HepG2 (cell line): ENCODE measurements around the gene NEK6. TPM values are rescaled to one million over a fixed set of nuclear protein-coding genes. Genes with fewer than 3 reads are reported as not detected.

ENCODE experiments used
- ATAC-seq: fragments of 200-7000 bp; cut with Tn5 transposase; 3 replicates; pipeline ENCODE4 v1.9.1; 2020; ENCODE audit warnings: mild to moderate bottlenecking, moderate library complexity
- BruUV-seq: library from RNA; stranded (reverse); fragments of 400-500 nt; replicated peaks from 2 replicates; lab custom pipeline; 2021; lab: Mats Ljungman, UMichigan
- CTCF ChIA-PET: fragments of 300-600 bp; formaldehyde crosslinking; extraction: SDS; loops from one replicate; lab custom pipeline; 2021; ENCODE audit warnings: low total read pairs, inconsistent platforms, low intra/inter-chr PET ratio; lab: Yijun Ruan, JAX
- POLR2A ChIA-PET: fragments of 350-600 bp; sonication (Branson Sonifier 250); formaldehyde crosslinking; loops from one replicate; lab custom pipeline; 2020; ENCODE audit warnings: antibody characterized with exemption, inconsistent platforms; lab: Yijun Ruan, JAX
- DNase-seq: peaks from one replicate; pipeline ENCODE4 v3.0.0-alpha.2; 2015; ENCODE audit warnings: low spot score
- FAIRE-seq: peaks from 3 replicates; lab custom pipeline; 2011; peaks lifted over from hg19 to GRCh38; lab: Jason Lieb, UNC
- H2AFZ ChIP-seq: one replicate; pipeline ENCODE4 v1.6.1; 2011; ENCODE audit warnings: low read length, inconsistent platforms
- H3K27ac ChIP-seq: fragments of 300-600 bp; 3 replicates; pipeline ENCODE4 v1.8.0; 2011; ENCODE audit warnings: mixed run types, mild to moderate bottlenecking, mixed read lengths, low read length, inconsistent platforms; ENCODE audit not compliant: insufficient read depth; ENCODE audit errors: extremely low read length
- H3K27me3 ChIP-seq, 2 experiments: fragments of 200-600 bp in 1 of 2; 2 replicates in 1 of 2; 3 replicates in 1 of 2; pipeline versions ENCODE4 v1.6.0 to v1.8.0; 2011; ENCODE audit warnings: low read length in 2 of 2, mild to moderate bottlenecking in 2 of 2, moderate library complexity in 2 of 2, inconsistent platforms in 1 of 2; ENCODE audit not compliant: insufficient read depth in 2 of 2, control insufficient read depth in 1 of 2
- H3K36me3 ChIP-seq, 2 experiments: fragments of 200-600 bp in 1 of 2; replicated peaks in 1 of 2; 2 replicates in 1 of 2; 3 replicates in 1 of 2; pipeline versions ENCODE4 v1.5.1 to v1.8.0; 2011; ENCODE audit warnings: low read length in 2 of 2, inconsistent platforms in 1 of 2; ENCODE audit not compliant: insufficient read depth in 2 of 2, control insufficient read depth in 1 of 2
- H3K4me1 ChIP-seq: 2 replicates; pipeline ENCODE4 v1.5.1; 2012; ENCODE audit warnings: low read length, inconsistent platforms; ENCODE audit not compliant: insufficient read depth
- H3K4me2 ChIP-seq: 2 replicates; pipeline ENCODE4 v1.6.0; 2011; ENCODE audit warnings: low read depth, low read length, inconsistent platforms
- H3K4me3 ChIP-seq, 3 experiments: fragments of 200-600 bp in 1 of 3; sonication (generic), shearing (Covaris generic) in 1 of 3; replicated peaks in 1 of 3; 2 replicates each; pipeline ENCODE4 v1.5.1; 2011 to 2016; ENCODE audit warnings: low read length in 3 of 3, inconsistent platforms in 2 of 3, low read depth in 2 of 3, mild to moderate bottlenecking in 2 of 3, control low read depth in 1 of 3, mixed read lengths in 1 of 3; ENCODE audit not compliant: insufficient read depth in 1 of 3
- H3K79me2 ChIP-seq: one replicate; pipeline ENCODE4 v1.6.1; 2011; ENCODE audit warnings: low read length, inconsistent platforms; ENCODE audit not compliant: insufficient read depth
- H3K9ac ChIP-seq: 2 replicates; pipeline ENCODE4 v1.6.0; 2011; ENCODE audit warnings: mild to moderate bottlenecking, low read depth, low read length, inconsistent platforms; ENCODE audit not compliant: insufficient read depth
- H3K9me3 ChIP-seq: 2 replicates; pipeline ENCODE4 v1.5.1; 2012; ENCODE audit warnings: mild to moderate bottlenecking, low read length
- H4K20me1 ChIP-seq: 2 replicates; pipeline ENCODE4 v1.6.0; 2011; ENCODE audit warnings: inconsistent platforms, mild to moderate bottlenecking, low read length, moderate library complexity; ENCODE audit not compliant: insufficient read depth
- ATF7 ChIP-seq, 2 experiments: fragments of 450-650 bp in 1 of 2; sonication (generic) in 1 of 2; formaldehyde crosslinking in 1 of 2; IDR thresholded peaks; 2 replicates each; pipeline versions ENCODE4 v1.4.0 to v1.6.1; 2016 to 2020; ENCODE audit warnings: antibody characterized with exemption in 1 of 2, mild to moderate bottlenecking in 1 of 2, missing genetic modification reagents in 1 of 2
- CENPX ChIP-seq: sonication (generic); formaldehyde crosslinking; IDR thresholded peaks from 2 replicates; pipeline ENCODE4 v1.9.0; 2021; ENCODE audit warnings: mild to moderate bottlenecking, missing genetic modification reagents, moderate library complexity
- CSRNP2 ChIP-seq: sonication (generic); formaldehyde crosslinking; conservative IDR thresholded peaks from 2 replicates; pipeline ENCODE4 v1.8.0; 2022; ENCODE audit warnings: low read depth, missing genetic modification reagents
- FOXO4 ChIP-seq: sonication (generic); formaldehyde crosslinking; conservative IDR thresholded peaks from 2 replicates; pipeline ENCODE4 v1.8.1; 2023; ENCODE audit warnings: missing genetic modification reagents
- GZF1 ChIP-seq: sonication (generic); formaldehyde crosslinking; IDR thresholded peaks from 2 replicates; pipeline ENCODE4 v1.5.1; 2020; ENCODE audit warnings: mild to moderate bottlenecking, missing genetic modification reagents
- MTA3 ChIP-seq: sonication (generic); formaldehyde crosslinking; IDR thresholded peaks from 2 replicates; pipeline ENCODE4 v1.4.0; 2020; ENCODE audit warnings: missing genetic modification reagents
- NPAS2 ChIP-seq: sonication (generic); formaldehyde crosslinking; IDR thresholded peaks from 2 replicates; pipeline ENCODE4 v1.8.0; 2022; ENCODE audit warnings: mild to moderate bottlenecking, missing genetic modification reagents, borderline replicate concordance
- RBAK ChIP-seq: sonication (generic); formaldehyde crosslinking; IDR thresholded peaks from 2 replicates; pipeline ENCODE4 v1.5.1; 2020; ENCODE audit warnings: mild to moderate bottlenecking, missing genetic modification reagents
- REL ChIP-seq: sonication (generic); formaldehyde crosslinking; conservative IDR thresholded peaks from 2 replicates; pipeline ENCODE4 v1.8.0; 2022; ENCODE audit warnings: mild to moderate bottlenecking, missing genetic modification reagents, moderate library complexity
- RNF2 ChIP-seq: fragments of 450-650 bp; conservative IDR thresholded peaks from 2 replicates; pipeline ENCODE4 v1.6.1; 2016; ENCODE audit warnings: low read depth
- SAFB2 ChIP-seq: sonication (generic); formaldehyde crosslinking; IDR thresholded peaks from 2 replicates; pipeline ENCODE4 v1.5.1; 2020; ENCODE audit warnings: missing genetic modification reagents, low read depth, mild to moderate bottlenecking, borderline replicate concordance
- SALL2 ChIP-seq: sonication (generic); formaldehyde crosslinking; IDR thresholded peaks from 2 replicates; pipeline ENCODE4 v1.8.1; 2023; ENCODE audit warnings: mild to moderate bottlenecking, missing genetic modification reagents, inconsistent platforms
- SIX4 ChIP-seq: sonication (generic); formaldehyde crosslinking; IDR thresholded peaks from 2 replicates; pipeline ENCODE4 v1.4.0; 2020; ENCODE audit warnings: missing genetic modification reagents
- ZNF549 ChIP-seq: sonication (generic); formaldehyde crosslinking; IDR thresholded peaks from 2 replicates; pipeline ENCODE4 v1.5.0; 2020; ENCODE audit warnings: missing genetic modification reagents
- ZNF768 ChIP-seq: sonication (generic); formaldehyde crosslinking; IDR thresholded peaks from 2 replicates; pipeline ENCODE4 v1.4.0; 2020; ENCODE audit warnings: missing genetic modification reagents
- WGBS: methylation state at CpG from one replicate; pipeline ENCODE4 v1.1.6; 2017; ENCODE audit warnings: low lambda C conversion rate; 5-methylcytosine and 5-hydroxymethylcytosine counted together
- in situ Hi-C: cut with HindIII; loops from 2 replicates; pipeline ENCODE4 v1.10.0; 2017; ENCODE audit warnings: low pct_unique_long_range_greater_than_20kb; ENCODE audit not compliant: extremely low pct_ligation_motif_present
- intact Hi-C: fragments of 100-400 bp; cut with micrococcal nuclease; formaldehyde crosslinking; loops from one replicate; pipeline ENCODE4 v1.10.0; 2022; ENCODE audit not compliant: unreplicated experiment
- polyA plus RNA-seq, 8 experiments: library from polyadenylated mRNA; depleted of rRNA in 3 of 8; stranded (reverse) in 7 of 8; unstranded in 1 of 8; fragments of >200 nt; fragmentation: Illumina TruSeq in 4 of 8; extraction: Trizol in 4 of 8; gene quantifications; 2 replicates each; pipeline versions ENCODE4 v1.2.1 to v1.2.3, GENCODE V29; 2011 to 2016; ENCODE audit warnings: low read depth in 4 of 8, missing spikeins in 1 of 8, mixed read lengths in 1 of 8; ENCODE audit not compliant: insufficient read depth in 1 of 8
- total RNA-seq, 5 experiments: library from RNA; depleted of rRNA; stranded (reverse); fragments of >200 nt; fragmentation: Illumina TruSeq; extraction: Trizol; gene quantifications; 2 replicates each; pipeline ENCODE4 v1.2.3, GENCODE V29; 2016; ENCODE audit warnings: low read depth in 1 of 5
- TF ChIP-seq, protein P1 (sequence below): sonication (generic); formaldehyde crosslinking; IDR thresholded peaks from 2 replicates; pipeline ENCODE4 v1.8.0; 2022; ENCODE audit warnings: mild to moderate bottlenecking, missing genetic modification reagents, borderline replicate concordance

Gene NEK6
- total and polyA plus RNA-seq, 2 of the 13 experiments (the other 11 are each of a cell fraction or from before 2014, with no cell fraction given): 30.4 to 119 TPM

GRCh38 chr9:124366476-124367220 lies 108.9 kb downstream of the NEK6 start:
- in situ Hi-C loops: no loop called here
- Histone ChIP-seq H3K9me3 (no peaks in the 10 kb centered on the region), H3K79me2 (peaks cover 73% of the 10 kb centered on the region), H3K4me2 (no peak overlapping the region), H2AFZ (no peak overlapping the region), H3K4me1 (peaks cover 23% of the 10 kb centered on the region), H3K27ac (no peak overlapping the region), H3K36me3 (peaks cover 7 to 8% of the 10 kb centered on the region in 2 experiments; a peak in 3 of 5 replicates), H3K27me3 (no peaks in the 10 kb centered on the region), H4K20me1 (peaks cover 9% of the 10 kb centered on the region; the same call in 1 of the 2 replicates), H3K9ac (no peak overlapping the region), H3K4me3 (no peak overlapping the region)
- no peak; the same call in 2 of the 3 replicates for ATAC-seq
- intact Hi-C loops: no loop called here
- 96% methylated on average over 10 of the region's 10 CpGs for WGBS
- BruUV-seq: no TSS peak
- no peak for TF ChIP-seq FOXO4 (CRISPR knock-in tag)
- no peak for TF ChIP-seq REL
- TF ChIP-seq NPAS2 (CRISPR knock-in tag): no peak
- TF ChIP-seq SIX4: no peak
- TF ChIP-seq CSRNP2 (CRISPR knock-in tag): no peak
- TF ChIP-seq ZNF768 (CRISPR knock-in tag): no peak
- TF ChIP-seq SAFB2 (CRISPR knock-in tag): no peak
- TF ChIP-seq ATF7 (IDR thresholded peaks at IDR 0.05): no peak
- no peak for TF ChIP-seq ATF7 (CRISPR knock-in tag; IDR thresholded peaks at IDR 0.05)
- no peak for TF ChIP-seq SALL2 (CRISPR knock-in tag)
- no peak for TF ChIP-seq RBAK (CRISPR knock-in tag)
- TF ChIP-seq ZNF549 (CRISPR knock-in tag): no peak
- TF ChIP-seq CENPX (CRISPR knock-in tag): no peak
- no peak for TF ChIP-seq GZF1 (CRISPR knock-in tag)
- TF ChIP-seq, protein P1, sequence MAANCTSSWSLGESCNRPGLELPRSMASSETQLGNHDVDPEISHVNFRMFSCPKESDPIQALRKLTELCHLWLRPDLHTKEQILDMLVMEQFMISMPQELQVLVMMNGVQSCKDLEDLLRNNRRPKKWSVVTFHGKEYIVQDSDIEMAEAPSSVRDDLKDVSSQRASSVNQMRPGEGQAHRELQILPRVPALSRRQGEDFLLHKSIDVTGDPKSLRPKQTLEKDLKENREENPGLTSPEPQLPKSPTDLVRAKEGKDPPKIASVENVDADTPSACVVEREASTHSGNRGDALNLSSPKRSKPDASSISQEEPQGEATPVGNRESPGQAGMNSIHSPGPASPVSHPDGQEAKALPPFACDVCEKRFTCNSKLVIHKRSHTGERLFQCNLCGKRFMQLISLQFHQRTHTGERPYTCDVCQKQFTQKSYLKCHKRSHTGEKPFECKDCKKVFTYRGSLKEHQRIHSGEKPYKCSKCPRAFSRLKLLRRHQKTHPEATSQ: no peak
- TF ChIP-seq RNF2: no peak
- TF ChIP-seq MTA3: no peak
- FAIRE-seq: no peak
- no peak for DNase-seq
- ChIA-PET CTCF (no interaction called here), POLR2A (no interaction called here)
